Measurements from ENCODE around the gene EEF2K.
"Not testable (repeated sequence)": the region's sequence is repeated elsewhere in the genome, so short reads cannot be mapped to it uniquely, and the experiment has no call there.

Gene EEF2K

GRCh38 chr16:22297114-22297870 is 91.2 kb downstream of the EEF2K start, which contains the start of gene POLR3E:
TSS of gene POLR3E (plus strand) at chr16:22297409. CDS start at chr16:22302969, 5,560 bp downstream.
- DNase-seq: peak; percentile 100

- DNase-seq: peak; percentile 89
Measured at GRCh38 chr16:22297871-22298733, 92.0 kb downstream of the EEF2K start.

- DNase-seq: no peak
Measured at GRCh38 chr16:22299036-22299435, 93.0 kb downstream of the EEF2K start.

- peak; percentile 62 for DNase-seq
Measured at GRCh38 chr16:22300427-22301071, 94.5 kb downstream of the EEF2K start.

- DNase-seq: not testable (repeated sequence)
Measured at GRCh38 chr16:22301423-22301822, 95.3 kb downstream of the EEF2K start.

GRCh38 chr16:22302776-22303363 is 96.8 kb downstream of the EEF2K start:
- DNase-seq: no peak

GRCh38 chr16:22304411-22304810 is 98.3 kb downstream of the EEF2K start:
- DNase-seq: no peak

- DNase-seq: no peak
Measured at GRCh38 chr16:22306788-22307187, 100.7 kb downstream of the EEF2K start.

GRCh38 chr16:22307838-22308237 is 101.8 kb downstream of the EEF2K start:
- no peak for DNase-seq

- no peak for DNase-seq
Measured at GRCh38 chr16:22308824-22309520, 102.9 kb downstream of the EEF2K start.

- DNase-seq: no peak
Measured at GRCh38 chr16:22311520-22311919, 105.4 kb downstream of the EEF2K start.

GRCh38 chr16:22312897-22313781 is 107.1 kb downstream of the EEF2K start:
- DNase-seq: no peak

GRCh38 chr16:22313876-22314470 is 107.9 kb downstream of the EEF2K start:
- no peak for DNase-seq

GRCh38 chr16:22314661-22315626 is 108.9 kb downstream of the EEF2K start:
- no peak for DNase-seq

- no peak for DNase-seq
Measured at GRCh38 chr16:22315979-22316378, 109.9 kb downstream of the EEF2K start.

GRCh38 chr16:22316411-22316811 is 110.3 kb downstream of the EEF2K start:
- DNase-seq: no peak

GRCh38 chr16:22317001-22317530 is 111.0 kb downstream of the EEF2K start:
- DNase-seq: no peak

GRCh38 chr16:22317625-22318024 is 111.5 kb downstream of the EEF2K start:
- no peak for DNase-seq

- DNase-seq: peak; percentile 62
Measured at GRCh38 chr16:22318690-22319358, 112.7 kb downstream of the EEF2K start.
